PFSK-1 (cell line): Measurements from ENCODE around the gene EEPD1.

ENCODE experiments used
- FOXP2 ChIP-seq: optimal IDR thresholded peaks from 2 replicates; pipeline ENCODE3; 2011; ENCODE audit warnings: borderline replicate concordance, control low read depth, inconsistent platforms; ENCODE audit not compliant: insufficient read depth; ENCODE audit errors: extremely low read length, extremely low read depth
- POLR2AphosphoS5 ChIP-seq: IDR thresholded peaks from 2 replicates; pipeline ENCODE4 v1.6.1; 2012; ENCODE audit warnings: low read depth, mild to moderate bottlenecking, control low read depth, low read length, moderate library complexity
- REST ChIP-seq, 2 experiments: IDR thresholded peaks; 2 replicates each; pipeline versions ENCODE4 v1.6.1 to v1.8.0; 2011 to 2012; ENCODE audit warnings: low read depth in 2 of 2, low read length in 2 of 2, control low read depth in 1 of 2, inconsistent platforms in 1 of 2, mild to moderate bottlenecking in 1 of 2, moderate library complexity in 1 of 2; ENCODE audit not compliant: insufficient read depth in 1 of 2
- SIN3A ChIP-seq: IDR thresholded peaks from 2 replicates; pipeline ENCODE4 v1.6.1; 2012; ENCODE audit warnings: mild to moderate bottlenecking, low read length, moderate library complexity, borderline replicate concordance; ENCODE audit not compliant: insufficient read depth
- TAF1 ChIP-seq: IDR thresholded peaks from 2 replicates; pipeline ENCODE4 v1.6.1; 2012; ENCODE audit warnings: low read length, control low read depth, borderline replicate concordance; ENCODE audit not compliant: insufficient read depth

EEPD1 gene

GRCh38 chr7:36190447-36191291 lies 37.6 kb downstream of the EEPD1 start:
- TF ChIP-seq REST (IDR thresholded peaks at IDR 0.05; ENCODE audit: insufficient read depth in 1 of 2, low read depth in 2 of 2, low read length in 2 of 2) (no peak), TAF1 (no peak), SIN3A (no peak), FOXP2 (no peak), POLR2AphosphoS5 (no peak)

GRCh38 chr7:36191292-36191920 lies 38.4 kb downstream of the EEPD1 start:
- no peak for TF ChIP-seq POLR2AphosphoS5
- TF ChIP-seq SIN3A = no peak
- no peak for TF ChIP-seq TAF1
- TF ChIP-seq FOXP2 = no peak
- no peak for TF ChIP-seq REST (IDR thresholded peaks at IDR 0.05; ENCODE audit: insufficient read depth in 1 of 2, low read depth in 2 of 2, low read length in 2 of 2)

- no peak for TF ChIP-seq FOXP2
- TF ChIP-seq POLR2AphosphoS5 = no peak
- no peak for TF ChIP-seq SIN3A
- no peak for TF ChIP-seq TAF1
- TF ChIP-seq REST (IDR thresholded peaks at IDR 0.05; ENCODE audit: insufficient read depth in 1 of 2, low read depth in 2 of 2, low read length in 2 of 2) = no peak
Measured at GRCh38 chr7:36192053-36192824, 39.2 kb downstream of the EEPD1 start.

- TF ChIP-seq REST (IDR thresholded peaks at IDR 0.05; ENCODE audit: insufficient read depth in 1 of 2, low read depth in 2 of 2, low read length in 2 of 2) (no peak), SIN3A (no peak), POLR2AphosphoS5 (no peak), FOXP2 (no peak), TAF1 (no peak)
Measured at GRCh38 chr7:36192877-36193276, 39.8 kb downstream of the EEPD1 start.
